ENCODE data around the gene ERC1.

ERC1 gene

DNA sequence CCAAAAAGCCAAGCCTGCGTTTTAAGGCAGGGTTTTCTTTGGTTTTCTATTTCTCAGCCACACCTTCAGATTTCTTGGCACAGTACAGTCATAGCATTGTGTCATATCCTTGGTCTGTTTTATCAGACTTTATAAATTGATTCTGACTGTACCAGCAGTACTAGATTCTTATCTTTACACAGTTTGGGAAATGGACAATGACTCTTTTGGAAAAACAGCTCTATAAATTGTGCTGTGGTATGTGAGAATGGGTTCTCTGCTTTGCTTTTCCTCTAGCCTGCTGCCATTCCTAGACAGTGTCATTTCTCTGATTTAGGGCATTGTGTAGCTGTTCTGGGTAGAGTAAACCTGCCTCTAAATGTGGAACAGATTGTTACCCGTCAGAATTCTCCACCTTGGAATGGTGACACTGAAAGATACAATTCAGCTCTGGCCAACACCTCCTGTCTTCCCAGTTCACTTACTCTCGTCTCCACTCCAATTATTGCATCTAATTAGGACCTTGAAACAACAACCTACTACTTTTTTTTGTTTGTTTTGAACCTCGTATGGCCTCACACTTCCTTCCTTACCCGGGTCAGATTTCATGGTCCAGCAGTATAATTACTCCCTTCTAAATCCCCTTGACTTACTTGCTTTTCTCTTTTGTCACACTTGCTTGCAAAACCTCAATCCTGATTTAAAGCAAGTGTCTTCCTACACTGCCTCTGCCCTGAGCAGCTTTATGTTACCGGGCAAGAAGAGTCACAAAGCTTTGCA lies 226.3 kb downstream of the ERC1 start (continued):
- TF ChIP-seq, protein P1, sequence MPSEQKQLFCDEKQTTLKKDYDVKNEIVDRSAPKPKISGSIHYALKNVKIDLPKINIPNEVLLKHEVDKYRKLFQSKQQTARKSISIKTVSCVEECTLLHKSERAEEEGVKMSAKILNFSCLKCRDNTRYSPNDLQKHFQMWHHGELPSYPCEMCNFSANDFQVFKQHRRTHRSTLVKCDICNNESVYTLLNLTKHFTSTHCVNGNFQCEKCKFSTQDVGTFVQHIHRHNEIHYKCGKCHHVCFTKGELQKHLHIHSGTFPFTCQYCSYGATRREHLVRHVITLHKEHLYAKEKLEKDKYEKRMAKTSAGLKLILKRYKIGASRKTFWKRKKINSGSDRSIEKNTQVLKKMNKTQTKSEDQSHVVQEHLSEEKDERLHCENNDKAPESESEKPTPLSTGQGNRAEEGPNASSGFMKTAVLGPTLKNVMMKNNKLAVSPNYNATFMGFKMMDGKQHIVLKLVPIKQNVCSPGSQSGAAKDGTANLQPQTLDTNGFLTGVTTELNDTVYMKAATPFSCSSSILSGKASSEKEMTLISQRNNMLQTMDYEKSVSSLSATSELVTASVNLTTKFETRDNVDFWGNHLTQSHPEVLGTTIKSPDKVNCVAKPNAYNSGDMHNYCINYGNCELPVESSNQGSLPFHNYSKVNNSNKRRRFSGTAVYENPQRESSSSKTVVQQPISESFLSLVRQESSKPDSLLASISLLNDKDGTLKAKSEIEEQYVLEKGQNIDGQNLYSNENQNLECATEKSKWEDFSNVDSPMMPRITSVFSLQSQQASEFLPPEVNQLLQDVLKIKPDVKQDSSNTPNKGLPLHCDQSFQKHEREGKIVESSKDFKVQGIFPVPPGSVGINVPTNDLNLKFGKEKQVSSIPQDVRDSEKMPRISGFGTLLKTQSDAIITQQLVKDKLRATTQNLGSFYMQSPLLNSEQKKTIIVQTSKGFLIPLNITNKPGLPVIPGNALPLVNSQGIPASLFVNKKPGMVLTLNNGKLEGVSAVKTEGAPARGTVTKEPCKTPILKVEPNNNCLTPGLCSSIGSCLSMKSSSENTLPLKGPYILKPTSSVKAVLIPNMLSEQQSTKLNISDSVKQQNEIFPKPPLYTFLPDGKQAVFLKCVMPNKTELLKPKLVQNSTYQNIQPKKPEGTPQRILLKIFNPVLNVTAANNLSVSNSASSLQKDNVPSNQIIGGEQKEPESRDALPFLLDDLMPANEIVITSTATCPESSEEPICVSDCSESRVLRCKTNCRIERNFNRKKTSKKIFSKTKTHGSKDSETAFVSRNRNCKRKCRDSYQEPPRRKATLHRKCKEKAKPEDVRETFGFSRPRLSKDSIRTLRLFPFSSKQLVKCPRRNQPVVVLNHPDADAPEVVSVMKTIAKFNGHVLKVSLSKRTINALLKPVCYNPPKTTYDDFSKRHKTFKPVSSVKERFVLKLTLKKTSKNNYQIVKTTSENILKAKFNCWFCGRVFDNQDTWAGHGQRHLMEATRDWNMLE (tag by site-specific recombination; conservative IDR thresholded peaks at IDR 0.05; ENCODE audit: low read depth), result no peak
- no peak for TF ChIP-seq ZNF544 (tag by site-specific recombination; IDR thresholded peaks at IDR 0.05)
- TF ChIP-seq BCL11A (tag by site-specific recombination; IDR thresholded peaks at IDR 0.05; ENCODE audit: low read depth), result peak; percentile 81
- TF ChIP-seq, protein P2, sequence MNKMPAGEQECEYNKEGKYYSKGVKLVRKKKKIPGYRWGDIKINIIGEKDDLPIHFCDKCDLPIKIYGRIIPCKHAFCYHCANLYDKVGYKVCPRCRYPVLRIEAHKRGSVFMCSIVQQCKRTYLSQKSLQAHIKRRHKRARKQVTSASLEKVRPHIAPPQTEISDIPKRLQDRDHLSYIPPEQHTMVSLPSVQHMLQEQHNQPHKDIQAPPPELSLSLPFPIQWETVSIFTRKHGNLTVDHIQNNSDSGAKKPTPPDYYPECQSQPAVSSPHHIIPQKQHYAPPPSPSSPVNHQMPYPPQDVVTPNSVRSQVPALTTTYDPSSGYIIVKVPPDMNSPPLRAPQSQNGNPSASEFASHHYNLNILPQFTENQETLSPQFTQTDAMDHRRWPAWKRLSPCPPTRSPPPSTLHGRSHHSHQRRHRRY (tag by site-specific recombination; IDR thresholded peaks at IDR 0.05), result no peak
- peak; percentile 31; the same call in 1 of the 2 replicates for TF ChIP-seq KLF17 (tag by site-specific recombination; IDR thresholded peaks at IDR 0.05)
- no peak for TF ChIP-seq ZNF624 (tag by site-specific recombination; IDR thresholded peaks at IDR 0.05)
- no peak for TF ChIP-seq ZNF19 (tag by site-specific recombination; IDR thresholded peaks at IDR 0.05; ENCODE audit: low read depth)
- peak; percentile 92 for TF ChIP-seq TRIM28 (IDR thresholded peaks at IDR 0.05; ENCODE audit: borderline replicate concordance, low read length)
- no peak for TF ChIP-seq GLI4 (tag by site-specific recombination; IDR thresholded peaks at IDR 0.05)
- TF ChIP-seq ZNF707 (tag by site-specific recombination; IDR thresholded peaks at IDR 0.05), result no peak
- TF ChIP-seq ZNF266 (tag by site-specific recombination; IDR thresholded peaks at IDR 0.05; ENCODE audit: low read depth), result no peak
- TF ChIP-seq ZNF146 (tag by site-specific recombination; IDR thresholded peaks at IDR 0.05), result no peak
- TF ChIP-seq ZNF221 (tag by site-specific recombination; IDR thresholded peaks at IDR 0.05; ENCODE audit: borderline replicate concordance), result no peak
- TF ChIP-seq ZBTB21 (tag by site-specific recombination; IDR thresholded peaks at IDR 0.05), result peak; percentile 50; the same call in 1 of the 2 replicates
- peak; percentile 83 for TF ChIP-seq PRDM6 (tag by site-specific recombination; IDR thresholded peaks at IDR 0.05)
- no peak for TF ChIP-seq ZBTB48 (tag by site-specific recombination; IDR thresholded peaks at IDR 0.05)
- TF ChIP-seq ZNF274 (IDR thresholded peaks at IDR 0.05; ENCODE audit: low read length), result no peak
- no peak for TF ChIP-seq ZNF274 (tag by site-specific recombination; IDR thresholded peaks at IDR 0.05; ENCODE audit: borderline replicate concordance)
- TF ChIP-seq ZBTB26 (tag by site-specific recombination; optimal IDR thresholded peaks at IDR 0.05), result no peak
- peak; percentile 92; the same call in 1 of the 2 replicates for TF ChIP-seq ZNF24 (tag by site-specific recombination; IDR thresholded peaks at IDR 0.05)
- TF ChIP-seq PRDM10 (tag by site-specific recombination; IDR thresholded peaks at IDR 0.05), result peak; percentile 58
- no peak for TF ChIP-seq ZNF211 (tag by site-specific recombination; IDR thresholded peaks at IDR 0.05; ENCODE audit: low read depth)
- TF ChIP-seq, protein P3, sequence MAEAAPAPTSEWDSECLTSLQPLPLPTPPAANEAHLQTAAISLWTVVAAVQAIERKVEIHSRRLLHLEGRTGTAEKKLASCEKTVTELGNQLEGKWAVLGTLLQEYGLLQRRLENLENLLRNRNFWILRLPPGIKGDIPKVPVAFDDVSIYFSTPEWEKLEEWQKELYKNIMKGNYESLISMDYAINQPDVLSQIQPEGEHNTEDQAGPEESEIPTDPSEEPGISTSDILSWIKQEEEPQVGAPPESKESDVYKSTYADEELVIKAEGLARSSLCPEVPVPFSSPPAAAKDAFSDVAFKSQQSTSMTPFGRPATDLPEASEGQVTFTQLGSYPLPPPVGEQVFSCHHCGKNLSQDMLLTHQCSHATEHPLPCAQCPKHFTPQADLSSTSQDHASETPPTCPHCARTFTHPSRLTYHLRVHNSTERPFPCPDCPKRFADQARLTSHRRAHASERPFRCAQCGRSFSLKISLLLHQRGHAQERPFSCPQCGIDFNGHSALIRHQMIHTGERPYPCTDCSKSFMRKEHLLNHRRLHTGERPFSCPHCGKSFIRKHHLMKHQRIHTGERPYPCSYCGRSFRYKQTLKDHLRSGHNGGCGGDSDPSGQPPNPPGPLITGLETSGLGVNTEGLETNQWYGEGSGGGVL (tag by site-specific recombination; IDR thresholded peaks at IDR 0.05), result peak; percentile 21; the same call in 1 of the 2 replicates
